GM21723 (cell line): ENCODE data around the gene MCUB.

Experiments used
- ATAC-seq: cut with Tn5 transposase; IDR thresholded peaks from one replicate; pipeline ENCODE4 v1.9.1; 2021; ENCODE audit warnings: mild to moderate bottlenecking, moderate library complexity; ENCODE audit not compliant: unreplicated experiment

Gene MCUB

DNA sequence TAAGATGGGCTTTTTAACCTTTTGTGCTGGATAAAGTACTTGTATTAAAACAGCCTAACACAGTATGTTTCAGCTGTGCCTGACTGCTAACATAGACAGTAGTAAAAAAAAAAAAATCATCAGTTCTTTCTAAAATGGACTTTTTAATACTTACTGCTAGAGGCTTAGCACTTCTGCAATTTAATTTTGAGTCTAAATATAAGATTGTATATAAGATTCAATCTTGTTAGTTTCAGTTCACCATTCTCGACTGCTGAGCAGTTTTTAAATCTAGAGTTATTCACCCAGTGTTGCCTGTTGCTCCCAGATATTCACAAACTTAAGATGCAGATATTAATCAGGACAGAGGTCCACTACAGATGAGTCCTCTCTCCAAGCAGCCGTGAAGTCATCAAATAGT is 163.1 kb downstream of the MCUB start:
- no peak for ATAC-seq

DNA sequence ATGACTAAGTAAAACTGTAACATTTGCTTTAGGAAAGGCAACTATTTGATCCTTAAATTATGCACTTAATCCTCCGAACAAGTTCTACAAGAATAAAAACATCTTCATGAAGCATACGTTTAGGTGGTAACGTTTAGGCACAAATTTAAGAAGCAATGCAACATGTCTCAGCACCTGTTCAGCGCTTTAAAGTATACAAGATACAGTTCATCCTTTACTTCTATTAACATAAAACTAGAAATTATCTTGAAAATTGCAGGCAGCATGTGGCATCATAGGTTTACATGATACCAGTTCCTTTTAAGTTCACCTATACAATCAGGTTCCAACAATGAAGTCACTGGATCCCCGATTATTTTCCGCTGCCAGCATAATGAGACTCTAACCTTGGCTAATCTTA is 168.3 kb downstream of the MCUB start:
- no peak for ATAC-seq

DNA sequence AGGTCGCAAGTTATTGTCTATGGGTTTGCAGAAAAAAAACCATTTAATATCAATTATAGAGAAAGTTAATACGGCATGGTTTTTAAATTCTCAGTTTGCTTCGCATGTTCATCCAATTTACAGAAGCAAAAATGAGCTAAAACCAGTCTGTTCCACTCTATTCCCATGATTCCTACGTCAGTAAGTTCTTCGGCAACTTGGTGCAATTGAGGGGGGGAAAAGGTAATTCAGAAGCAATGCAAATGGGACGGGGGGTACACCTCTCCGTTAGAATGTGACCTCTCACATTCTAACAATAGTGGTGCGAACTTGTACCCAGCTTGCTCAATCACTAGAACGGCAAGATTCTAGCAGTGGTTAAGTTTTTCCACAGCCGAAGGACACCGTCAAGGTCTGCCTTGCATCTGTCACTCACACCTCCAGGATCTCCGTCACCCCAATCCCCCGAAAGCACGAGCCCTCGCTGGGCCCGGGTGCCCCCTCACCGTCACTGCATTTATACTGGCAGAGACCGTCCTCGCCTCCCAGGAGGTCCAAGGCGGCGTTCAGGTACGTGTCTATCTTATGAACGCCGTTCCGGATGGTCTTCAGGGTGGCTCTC is 169.2 kb downstream of the MCUB start:
- ATAC-seq, result no peak

DNA sequence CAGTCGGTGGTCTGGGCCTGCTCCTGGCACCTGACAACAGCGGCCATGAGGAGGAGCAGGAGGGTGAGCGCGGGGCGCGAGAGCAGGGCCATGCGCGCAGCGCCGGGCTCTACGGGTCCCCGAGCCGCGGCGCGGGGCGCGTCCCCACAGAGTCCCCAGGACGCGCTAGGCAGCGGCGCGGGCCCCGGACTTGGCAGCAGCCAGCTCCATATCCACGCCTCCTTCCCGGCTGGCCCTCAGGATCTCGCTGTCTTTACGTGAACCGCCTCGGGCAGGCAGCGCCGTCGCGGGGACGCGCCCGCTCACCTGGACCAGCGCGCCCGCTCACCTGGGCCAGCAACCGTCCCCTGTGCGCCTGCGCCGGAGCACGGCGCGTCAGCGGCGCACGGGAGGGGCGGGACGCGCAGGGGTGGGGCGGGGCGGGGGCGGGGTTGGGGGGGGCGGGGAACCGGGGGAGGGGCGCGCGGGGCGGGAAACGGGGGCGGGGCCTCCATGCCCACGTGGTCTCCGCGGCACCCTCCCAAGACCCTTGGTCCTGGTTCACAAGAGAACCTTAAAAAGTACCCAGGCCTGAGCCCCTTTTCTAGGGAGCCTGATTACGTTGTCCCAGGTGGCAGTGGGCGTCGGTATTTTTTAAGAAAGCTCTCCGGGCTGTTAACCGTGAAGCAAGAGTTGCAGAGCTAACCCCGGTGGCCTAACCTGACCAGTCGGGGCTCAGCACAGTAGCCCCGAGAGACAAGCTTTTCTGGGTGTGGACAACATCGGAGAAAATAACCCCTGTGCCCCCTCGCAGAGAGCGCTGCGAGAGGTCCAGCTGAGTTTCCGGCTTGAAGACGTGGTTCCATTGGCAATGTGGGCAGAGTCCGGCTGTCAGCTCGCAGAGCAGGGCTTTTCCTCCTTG is 169.9 kb downstream of the MCUB start, which contains the start of gene PLA2G12A:
PLA2G12A (minus strand) TSS at position 353 of the 901 bp plus-strand sequence; CDS start at position 92, 261 bp downstream.
- ATAC-seq, result peak; percentile 81

DNA sequence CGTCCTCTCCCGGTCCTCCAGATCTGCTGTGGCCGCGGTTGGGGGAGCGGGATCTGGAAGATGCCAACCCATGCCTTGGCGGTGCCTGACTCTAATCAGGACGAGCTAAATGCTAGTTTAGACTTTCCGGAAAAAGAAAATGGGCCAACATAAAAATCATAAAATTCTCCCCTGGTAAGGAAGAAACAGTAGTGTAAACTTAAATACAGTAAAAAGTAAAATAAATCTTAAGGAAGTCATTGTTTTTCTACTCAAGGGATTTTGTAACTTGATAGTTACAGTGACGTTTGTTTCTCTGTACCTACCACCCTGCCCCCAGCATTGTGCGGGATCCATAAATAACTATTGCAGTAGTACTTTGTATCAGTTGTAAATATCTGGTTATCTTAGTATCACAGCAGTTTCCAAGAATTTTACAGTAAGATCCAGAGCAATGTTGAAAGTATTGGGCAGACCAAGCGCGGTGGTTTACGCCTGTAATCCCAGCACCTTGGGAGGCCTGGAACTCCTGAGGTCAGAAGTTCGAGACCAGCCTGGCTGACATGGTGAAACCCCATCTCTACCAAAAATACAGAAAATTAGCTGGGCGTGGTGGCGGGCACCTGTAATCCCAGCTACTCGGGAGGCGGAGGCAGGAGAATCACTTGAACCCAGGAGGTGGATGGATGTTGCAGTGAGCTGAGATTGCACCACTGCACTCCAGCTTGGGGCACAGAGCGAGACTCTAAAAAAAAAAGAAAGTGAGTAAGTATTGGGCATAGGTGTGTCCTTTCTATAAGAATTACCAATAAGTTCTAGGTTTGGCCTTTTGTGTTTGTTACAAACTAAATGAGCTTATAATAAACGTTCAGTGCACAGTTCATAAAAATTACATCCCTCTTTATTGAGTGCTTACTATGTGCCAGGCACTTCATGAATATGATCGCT is 170.8 kb downstream of the MCUB start:
- no peak for ATAC-seq

DNA sequence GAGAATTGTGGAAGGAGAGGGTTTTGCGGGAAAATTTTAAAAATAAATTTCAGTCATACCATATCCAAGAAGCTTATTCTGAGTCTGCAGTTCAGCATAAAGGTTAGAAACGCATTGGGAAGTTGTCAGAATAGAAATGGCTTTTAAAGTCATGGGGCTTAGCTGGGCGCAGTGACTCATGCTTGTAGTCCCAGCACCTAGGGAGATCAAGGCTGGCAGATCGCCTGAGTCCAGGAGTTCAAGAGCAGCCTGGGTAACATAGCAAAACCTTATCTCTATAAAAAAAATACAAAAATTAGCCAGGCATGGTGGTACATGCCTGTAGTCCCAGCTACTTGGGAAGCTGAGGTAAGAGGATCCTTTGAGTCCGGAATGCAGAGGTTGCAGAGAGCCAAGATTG is 173.7 kb downstream of the MCUB start:
- ATAC-seq, result no peak

DNA sequence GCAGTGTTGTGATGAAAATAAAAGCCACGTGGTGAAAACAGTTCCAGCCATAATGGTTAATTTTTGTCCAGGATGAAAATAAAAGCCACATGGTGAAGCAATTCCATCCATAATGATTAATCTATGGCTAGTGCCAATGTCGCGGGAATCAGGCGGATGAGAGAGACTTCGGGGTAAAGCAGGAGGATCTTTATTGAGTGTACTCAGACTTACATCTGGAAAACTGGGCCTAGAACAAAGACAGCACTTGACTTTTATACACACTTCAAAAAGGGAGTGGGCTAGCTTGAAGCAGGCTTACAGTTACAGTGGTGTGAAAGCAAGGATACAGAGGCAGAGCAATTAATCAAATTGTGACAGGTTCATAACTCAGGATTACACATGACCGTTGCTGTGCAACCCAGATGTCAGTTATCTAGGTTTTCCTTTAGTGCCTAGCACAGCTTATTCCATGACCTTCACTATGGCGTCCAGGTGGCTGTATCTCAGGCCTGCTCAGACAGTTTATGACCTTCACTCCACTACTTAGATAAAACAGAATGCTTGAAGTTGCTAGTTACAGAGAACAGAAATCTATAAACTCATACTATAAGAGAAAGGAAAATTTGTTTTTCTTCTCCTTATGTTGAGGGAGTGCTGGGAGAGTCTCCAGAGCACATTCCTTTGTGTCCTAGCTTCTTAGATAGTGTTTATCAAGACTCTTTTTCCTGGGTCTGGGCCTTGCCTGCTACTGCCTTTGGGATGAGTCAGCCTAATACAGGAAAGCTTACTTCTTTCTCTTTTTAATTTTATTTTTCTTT is 175.7 kb downstream of the MCUB start:
- no peak for ATAC-seq
